Endothelial cell of umbilical vein (primary cell): ENCODE data around the gene OR1A1. TPM values are rescaled to one million over a fixed set of nuclear protein-coding genes. Genes with fewer than 3 reads are reported as not detected.

Experiments used
- BruUV-seq: library from RNA; stranded (reverse); fragments of 400-500 nt; replicated peaks from 2 replicates; lab custom pipeline; 2021; lab: Mats Ljungman, UMichigan
- CTCF ChIA-PET: fragments of 300-600, 350-600 bp; sonication (Branson Sonifier 250); formaldehyde crosslinking; loops from one replicate; lab custom pipeline; 2021; ENCODE audit warnings: antibody characterized with exemption, inconsistent platforms; lab: Charles Lee
- POLR2A ChIA-PET: fragments of 300-600, 350-600 bp; sonication (Branson Sonifier 250); formaldehyde crosslinking; loops from one replicate; lab custom pipeline; 2021; ENCODE audit warnings: antibody characterized with exemption, inconsistent platforms; lab: Charles Lee
- DNase-seq: peaks from one replicate; pipeline ENCODE4 v3.0.0-alpha.2; 2011; ENCODE audit warnings: low read depth, low spot score
- FAIRE-seq: peaks from 2 replicates; lab custom pipeline; 2011; peaks lifted over from hg19 to GRCh38; lab: Jason Lieb, UNC
- H2AFZ ChIP-seq: 2 replicates; pipeline ENCODE4 v1.6.0; 2012; ENCODE audit warnings: low read depth, low read length, control low read depth, inconsistent platforms
- H3K27ac ChIP-seq: 2 replicates; pipeline ENCODE4 v1.5.1; 2011; ENCODE audit warnings: low read depth, mild to moderate bottlenecking, control low read depth, low read length, moderate library complexity; ENCODE audit not compliant: insufficient read depth
- H3K27me3 ChIP-seq, 2 experiments: 2 replicates each; pipeline versions ENCODE4 v1.6.0 to v1.6.1; 2011; ENCODE audit warnings: low read length in 2 of 2, mixed read lengths in 1 of 2; ENCODE audit not compliant: control insufficient read depth in 2 of 2, insufficient read depth in 2 of 2
- H3K36me3 ChIP-seq, 2 experiments: 2 replicates in 1 of 2; 3 replicates in 1 of 2; pipeline ENCODE4 v1.5.1; 2011; ENCODE audit warnings: low read length in 2 of 2, mild to moderate bottlenecking in 1 of 2, moderate library complexity in 1 of 2; ENCODE audit not compliant: control insufficient read depth in 2 of 2, insufficient read depth in 2 of 2; ENCODE audit errors: extremely low read depth in 1 of 2
- H3K4me1 ChIP-seq: 3 replicates; pipeline ENCODE4 v1.5.1; 2011; ENCODE audit warnings: mild to moderate bottlenecking, low read length; ENCODE audit not compliant: control insufficient read depth, insufficient read depth; ENCODE audit errors: extremely low read depth
- H3K4me2 ChIP-seq: 2 replicates; pipeline ENCODE4 v1.6.1; 2011; ENCODE audit warnings: low read length, control low read depth, mixed read lengths; ENCODE audit not compliant: insufficient read depth
- H3K4me3 ChIP-seq, 3 experiments: fragments of 200-600 bp in 1 of 3; sonication (generic), shearing (Covaris generic) in 1 of 3; replicated peaks in 1 of 3; 2 replicates each; pipeline ENCODE4 v1.5.1; 2011 to 2016; ENCODE audit warnings: control low read depth in 3 of 3, low read length in 3 of 3, mild to moderate bottlenecking in 2 of 3, inconsistent platforms in 1 of 3, low read depth in 1 of 3, moderate library complexity in 1 of 3; ENCODE audit not compliant: insufficient read depth in 1 of 3
- H3K79me2 ChIP-seq: 2 replicates; pipeline ENCODE4 v1.6.0; 2012; ENCODE audit warnings: low read length, inconsistent platforms; ENCODE audit not compliant: control insufficient read depth, insufficient read depth
- H3K9ac ChIP-seq: replicated peaks from 2 replicates; pipeline ENCODE3; 2011; ENCODE audit warnings: low read length, control low read depth; ENCODE audit not compliant: insufficient read depth; ENCODE audit errors: extremely low read depth
- H3K9me1 ChIP-seq: replicated peaks from 3 replicates; pipeline ENCODE4 v1.6.0; 2011; ENCODE audit warnings: mild to moderate bottlenecking, low read length; ENCODE audit not compliant: control insufficient read depth, insufficient read depth; ENCODE audit errors: extremely low read depth
- H3K9me3 ChIP-seq: replicated peaks from 2 replicates; pipeline ENCODE4 v1.5.1; 2012; ENCODE audit warnings: low read length, inconsistent platforms; ENCODE audit not compliant: control insufficient read depth, insufficient read depth
- H4K20me1 ChIP-seq: replicated peaks from 2 replicates; pipeline ENCODE3; 2011; ENCODE audit warnings: mild to moderate bottlenecking, low read length; ENCODE audit not compliant: control insufficient read depth, insufficient read depth; ENCODE audit errors: extremely low read depth
- MYC ChIP-seq: IDR thresholded peaks from one replicate; pipeline ENCODE4 v1.6.1; 2011; ENCODE audit warnings: mild to moderate bottlenecking, low read depth, low read length
- dilution Hi-C: fragments of 300-500 bp; cut with MboI; formaldehyde crosslinking; loops from one replicate; pipeline ENCODE4 v1.15.0; 2019; ENCODE audit warnings: low sequenced_read_pairs; ENCODE audit not compliant: extremely low pct_ligation_motif_present
- intact Hi-C: fragments of 100-400 bp; cut with micrococcal nuclease; formaldehyde crosslinking; loops from one replicate; pipeline ENCODE4 v1.10.0; 2022
- polyA plus RNA-seq, 4 experiments: library from polyadenylated mRNA; depleted of rRNA in 3 of 4; stranded (reverse) in 3 of 4; unstranded in 1 of 4; fragments of >200 nt; gene quantifications; 2 replicates each; pipeline versions ENCODE4 v1.2.1 to v1.2.3, GENCODE V29; 2011 to 2012; ENCODE audit warnings: missing spikeins in 1 of 4
- total RNA-seq: library from RNA; stranded (reverse); gene quantifications from 2 replicates; pipeline ENCODE4 v1.2.3, GENCODE V29; 2021

The OR1A1 gene
- total and polyA plus RNA-seq, 2 donors (not counting 3 experiments of a cell fraction or from before 2014, with no cell fraction given): not detected

DNA sequence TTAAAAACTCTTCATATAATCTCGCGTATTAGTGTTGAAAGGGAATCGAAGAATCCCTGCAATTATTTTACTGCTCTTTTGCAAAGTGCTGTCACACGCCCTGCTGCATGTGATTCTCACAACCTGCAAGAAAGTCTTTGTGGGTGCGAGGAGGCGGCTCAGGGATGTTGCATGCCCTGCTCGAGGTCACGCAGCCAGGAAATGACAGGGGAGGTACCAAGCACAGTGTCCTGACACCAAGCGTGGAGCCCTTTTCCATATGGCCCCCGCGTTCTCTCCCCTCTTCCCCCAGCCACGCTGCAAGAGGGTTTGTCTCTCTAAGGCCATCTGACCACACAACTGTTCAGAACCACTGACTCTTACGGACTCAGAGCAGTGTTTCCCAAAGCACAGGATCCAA lies 53.1 kb downstream of the OR1A1 start:
- DNase-seq (no peak), FAIRE-seq (no peak)
- Histone ChIP-seq H3K9ac (no peak overlapping the region), H3K27ac (no peak overlapping the region), H2AFZ (no peak overlapping the region), H4K20me1 (no peaks in the 10 kb centered on the region), H3K36me3 (no peaks in the 10 kb centered on the region), H3K9me3 (peaks cover 4% of the 10 kb centered on the region), H3K27me3 (no peaks in the 10 kb centered on the region), H3K4me2 (no peak overlapping the region), H3K9me1 (no peaks in the 10 kb centered on the region), H3K4me1 (no peaks in the 10 kb centered on the region), H3K79me2 (no peaks in the 10 kb centered on the region), H3K4me3 (no peak overlapping the region)
- CTCF ChIA-PET: no interaction called here
- dilution Hi-C loops: no loop called here
- intact Hi-C loops: no loop called here
- POLR2A ChIA-PET: no interaction called here
- BruUV-seq: no TSS peak
- no peak for TF ChIP-seq MYC

Other genes with a start within 250 kb of the OR1A1 start
- not detected in 2 replicates for gene OR1D5, start 144.1 kb upstream of the OR1A1 start, total RNA-seq
- gene OR1D5, start 144.1 kb upstream of the OR1A1 start, polyA plus RNA-seq: not detected in 2 replicates
- gene OR1D2, start 103.2 kb upstream of the OR1A1 start, total RNA-seq: not detected in 2 replicates
- not detected in 2 replicates for gene OR1D2, start 103.2 kb upstream of the OR1A1 start, polyA plus RNA-seq
- gene OR1G1, start 80.1 kb upstream of the OR1A1 start, total RNA-seq: not detected in 2 replicates
- not detected in 2 replicates for gene OR1G1, start 80.1 kb upstream of the OR1A1 start, polyA plus RNA-seq
- not detected in 2 replicates for gene OR1A2, start 10.1 kb upstream of the OR1A1 start, total RNA-seq
- not detected in 2 replicates for gene OR1A2, start 10.1 kb upstream of the OR1A1 start, polyA plus RNA-seq
- not detected in 2 replicates for gene OR3A1, start 90.7 kb downstream of the OR1A1 start, total RNA-seq
- not detected in 2 replicates for gene OR3A1, start 90.7 kb downstream of the OR1A1 start, polyA plus RNA-seq
- gene OR3A2, start 178.6 kb downstream of the OR1A1 start, total RNA-seq: not detected in 2 replicates
- gene OR3A2, start 178.6 kb downstream of the OR1A1 start, polyA plus RNA-seq: 0.10 and 0.11 TPM in 2 replicates
- not detected in 2 replicates for gene OR1E1, start 190.7 kb downstream of the OR1A1 start, total RNA-seq
- gene OR1E1, start 190.7 kb downstream of the OR1A1 start, polyA plus RNA-seq: 0.06 TPM in 1 of 2 replicates, not detected in the other
- not detected in 2 replicates for gene OR3A3, start 203.7 kb downstream of the OR1A1 start, total RNA-seq
- gene OR3A3, start 203.7 kb downstream of the OR1A1 start, polyA plus RNA-seq: not detected in 2 replicates
- gene OR1E2, start 226.2 kb downstream of the OR1A1 start, total RNA-seq: not detected in 2 replicates
- not detected in 2 replicates for gene OR1E2, start 226.2 kb downstream of the OR1A1 start, polyA plus RNA-seq